ENCODE results near the gene CDH11. TPM values are rescaled to one million over a fixed set of nuclear protein-coding genes. Genes with fewer than 3 reads are reported as not detected.
A peak's percentile ranks its signal among the peaks of the same experiment; 100 is the strongest.

Gene CDH11
- total and polyA plus RNA-seq, 2 of the 4 experiments (the other 2 are of a cell fraction), result 266 to 601 TPM

DNA sequence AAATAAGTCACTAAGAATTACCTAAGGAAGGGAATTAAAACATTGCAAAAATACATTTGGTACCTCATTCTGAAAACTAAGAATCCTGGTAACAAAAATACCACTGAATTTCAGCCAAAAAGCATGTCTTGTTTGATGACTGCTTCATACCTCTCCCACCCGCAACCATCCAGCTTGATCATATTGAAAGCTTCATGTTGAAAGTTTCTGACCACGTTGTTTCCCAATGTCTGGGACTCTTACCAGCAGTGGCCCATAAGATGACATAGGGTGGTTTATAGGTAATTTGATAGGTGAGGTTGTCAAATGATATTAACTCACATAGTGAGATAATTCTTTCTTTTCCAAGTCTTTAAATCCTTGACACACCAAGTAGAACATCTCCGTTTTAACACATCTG lies 139.3 kb downstream of the CDH11 start:
- H3K4ac ChIP-seq (ENCODE audit: low read depth, low read length), result no peak overlapping the region
- intact Hi-C loops (cut with micrococcal nuclease) (no loop called here), dilution Hi-C loops (cut with HindIII; ENCODE audit: low sequenced_read_pairs, unreplicated experiment) (no loop called here), in situ Hi-C loops (cut with MboI; ENCODE audit: low sequenced_read_pairs) (no loop called here)
- H3K18ac ChIP-seq (ENCODE audit: low read depth, low read length), result no peak overlapping the region
- no peak overlapping the region for H2AK9ac ChIP-seq (replicated peaks; ENCODE audit: low read depth, low read length, poor library complexity)
- no peaks in the 10 kb centered on the region for H3K4me1 ChIP-seq (ENCODE audit: control insufficient read depth, insufficient read depth, low read length)
- TF ChIP-seq CEBPB (IDR thresholded peaks at IDR 0.05; ENCODE audit: low read depth, low read length), result no peak
- TF ChIP-seq BHLHE40 (IDR thresholded peaks at IDR 0.05; ENCODE audit: low read depth, low read length), result no peak
- TF ChIP-seq FOS (IDR thresholded peaks at IDR 0.05; ENCODE audit: low read depth, low read length), result no peak
- TF ChIP-seq RCOR1 (IDR thresholded peaks at IDR 0.05; ENCODE audit: insufficient replicate concordance, low read length), result no peak
- no peak for TF ChIP-seq SMC3 (IDR thresholded peaks at IDR 0.05; ENCODE audit: low read depth, low read length)
- TF ChIP-seq MAFK (IDR thresholded peaks at IDR 0.05; ENCODE audit: low read depth, low read length), result no peak
- TF ChIP-seq, protein P1, sequence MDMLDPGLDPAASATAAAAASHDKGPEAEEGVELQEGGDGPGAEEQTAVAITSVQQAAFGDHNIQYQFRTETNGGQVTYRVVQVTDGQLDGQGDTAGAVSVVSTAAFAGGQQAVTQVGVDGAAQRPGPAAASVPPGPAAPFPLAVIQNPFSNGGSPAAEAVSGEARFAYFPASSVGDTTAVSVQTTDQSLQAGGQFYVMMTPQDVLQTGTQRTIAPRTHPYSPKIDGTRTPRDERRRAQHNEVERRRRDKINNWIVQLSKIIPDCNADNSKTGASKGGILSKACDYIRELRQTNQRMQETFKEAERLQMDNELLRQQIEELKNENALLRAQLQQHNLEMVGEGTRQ (IDR thresholded peaks at IDR 0.05; ENCODE audit: low read depth, low read length), result no peak
- H4K5ac ChIP-seq (ENCODE audit: low read depth, low read length), result no peak overlapping the region
- H2BK5ac ChIP-seq (ENCODE audit: low read depth, low read length, poor library complexity, severe bottlenecking), result no peak overlapping the region
- DNase-seq (peak; percentile 23), ATAC-seq (ENCODE audit: low read depth) (no peak)
- no peak overlapping the region for H3K56ac ChIP-seq (ENCODE audit: extremely low read depth, insufficient read depth, low read length)
- no peak overlapping the region for H2AFZ ChIP-seq (replicated peaks; ENCODE audit: low read length, poor library complexity)
- no peak overlapping the region for H4K91ac ChIP-seq (ENCODE audit: insufficient read depth, low read depth, low read length)
- no peaks in the 10 kb centered on the region for H3K27me3 ChIP-seq (ENCODE audit: control insufficient read depth, insufficient read depth, low read length)
- no peaks in the 10 kb centered on the region; the same call in 1 of the 2 replicates for H3K9me1 ChIP-seq (ENCODE audit: insufficient read depth, low read length)
- no peak overlapping the region for H2BK20ac ChIP-seq (ENCODE audit: low read depth, low read length)
- no peak overlapping the region for H2AK5ac ChIP-seq (ENCODE audit: low read depth, low read length)
- no peak overlapping the region for H2BK15ac ChIP-seq (ENCODE audit: low read depth, low read length)
- H3K36me3 ChIP-seq (ENCODE audit: control insufficient read depth, insufficient read depth, low read length), result peaks cover 46% of the 10 kb centered on the region
- no peaks in the 10 kb centered on the region for H3K9me3 ChIP-seq (ENCODE audit: control insufficient read depth, insufficient read depth, low read length)
- no peak overlapping the region for H3K4me3 ChIP-seq (ENCODE audit: insufficient read depth, low read depth, low read length)
- H4K8ac ChIP-seq (ENCODE audit: low read depth in 2 of 2, low read length in 2 of 2), result no peak overlapping the region
- no peak overlapping the region for H3K27ac ChIP-seq (ENCODE audit: insufficient read depth, low read length)
- no peak overlapping the region for H3K14ac ChIP-seq (replicated peaks; ENCODE audit: low read depth, low read length)
- ChIA-PET CTCF (no interaction called here), POLR2A (ENCODE audit: unreplicated experiment) (no interaction called here)
- BruUV-seq (replicated peaks), result no TSS peak
- no peaks in the 10 kb centered on the region; the same call in 1 of the 2 replicates for H4K20me1 ChIP-seq (ENCODE audit: insufficient read depth, low read length)
- no peak overlapping the region for H3K9ac ChIP-seq (ENCODE audit: low read depth, low read length)
- H3K79me1 ChIP-seq (ENCODE audit: low read depth in 1 of 2, low read length in 2 of 2), result peaks cover 8 to 29% of the 10 kb centered on the region in 2 experiments
- H3K23ac ChIP-seq (ENCODE audit: low read depth, low read length), result no peak overlapping the region
- no peak overlapping the region for H3K4me2 ChIP-seq (ENCODE audit: low read depth, low read length)
- WGBS, 2 experiments (ENCODE audit: extremely low coverage in 2 of 2, insufficient read length in 1 of 2), result 100% methylated on average over 1 of the region's 3 CpGs; no CpG with 5 or more reads in 1 of the 2 experiments
- H2BK120ac ChIP-seq (ENCODE audit: low read depth, low read length), result no peak overlapping the region
